Measurements from ENCODE around the gene TLE6.

TLE6 gene

DNA sequence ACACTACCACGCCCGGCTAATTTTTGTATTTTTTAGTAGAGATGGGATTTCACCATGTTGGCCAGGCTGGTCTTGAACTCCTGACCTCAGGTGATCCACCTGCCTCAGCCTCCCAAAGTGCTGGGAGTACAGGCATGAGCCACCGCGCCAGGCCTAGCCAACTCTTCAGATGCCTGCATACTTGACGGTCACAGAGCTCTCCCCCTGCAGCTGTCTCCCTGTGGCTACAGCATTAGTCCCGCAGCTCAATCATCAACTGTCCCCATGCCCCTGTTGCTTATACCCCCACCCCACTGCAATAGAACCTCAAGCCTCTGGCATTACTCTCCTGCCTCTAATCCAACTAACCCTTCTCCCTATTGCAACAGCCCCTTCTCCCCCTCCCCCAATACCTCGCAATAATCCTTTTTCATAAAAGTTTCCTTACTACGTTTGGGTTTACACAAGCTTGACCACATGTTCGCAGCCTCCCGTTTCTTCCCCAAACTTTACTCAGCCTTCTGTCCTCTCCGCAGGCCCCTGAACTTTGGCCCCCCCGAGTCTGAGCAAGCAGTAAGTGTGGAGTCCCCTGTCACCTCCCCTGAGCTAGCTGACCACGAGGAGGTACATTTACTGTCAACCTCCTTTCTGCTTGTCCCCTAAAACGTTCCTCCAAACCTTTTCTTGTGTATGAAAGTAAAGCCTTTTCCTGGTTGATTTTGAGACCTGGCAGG lies 34.3 kb upstream of the TLE6 start:
- Histone ChIP-seq H3K27me3 (ENCODE audit: insufficient read depth, low read length, poor library complexity, severe bottlenecking) (no peaks in the 10 kb centered on the region), H2AFZ (ENCODE audit: low read length) (no peak overlapping the region), H3K36me3 (ENCODE audit: insufficient read depth, low read length) (0 out of 2 replicates have a peak, but pooled peaks cover 4% of the 10 kb centered on the region), H3K79me2 (ENCODE audit: insufficient read depth, low read length) (peaks cover 8% of the 10 kb centered on the region), H4K20me1 (ENCODE audit: insufficient read depth, low read length, poor library complexity, severe bottlenecking) (no peaks in the 10 kb centered on the region), H3K4me1 (ENCODE audit: insufficient read depth, low read length, poor library complexity, severe bottlenecking) (peaks cover 14% of the 10 kb centered on the region), H3K9me3 (ENCODE audit: insufficient read depth, low read depth, low read length) (no peaks in the 10 kb centered on the region), H3F3A (ENCODE audit: low read depth) (no peaks in the 10 kb centered on the region), H3K4me3 (ENCODE audit: low read length, poor library complexity, severe bottlenecking) (peak overlapping the region; percentile 32), H3K4me2 (ENCODE audit: low read depth, low read length, poor library complexity, severe bottlenecking) (peak overlapping the region; percentile 81), H3K9me2 (replicated peaks; ENCODE audit: low read depth, low read length) (no peaks in the 10 kb centered on the region), H3K9ac (ENCODE audit: low read depth, low read length, poor library complexity, severe bottlenecking) (no peak overlapping the region)
- TF ChIP-seq, protein P1, sequence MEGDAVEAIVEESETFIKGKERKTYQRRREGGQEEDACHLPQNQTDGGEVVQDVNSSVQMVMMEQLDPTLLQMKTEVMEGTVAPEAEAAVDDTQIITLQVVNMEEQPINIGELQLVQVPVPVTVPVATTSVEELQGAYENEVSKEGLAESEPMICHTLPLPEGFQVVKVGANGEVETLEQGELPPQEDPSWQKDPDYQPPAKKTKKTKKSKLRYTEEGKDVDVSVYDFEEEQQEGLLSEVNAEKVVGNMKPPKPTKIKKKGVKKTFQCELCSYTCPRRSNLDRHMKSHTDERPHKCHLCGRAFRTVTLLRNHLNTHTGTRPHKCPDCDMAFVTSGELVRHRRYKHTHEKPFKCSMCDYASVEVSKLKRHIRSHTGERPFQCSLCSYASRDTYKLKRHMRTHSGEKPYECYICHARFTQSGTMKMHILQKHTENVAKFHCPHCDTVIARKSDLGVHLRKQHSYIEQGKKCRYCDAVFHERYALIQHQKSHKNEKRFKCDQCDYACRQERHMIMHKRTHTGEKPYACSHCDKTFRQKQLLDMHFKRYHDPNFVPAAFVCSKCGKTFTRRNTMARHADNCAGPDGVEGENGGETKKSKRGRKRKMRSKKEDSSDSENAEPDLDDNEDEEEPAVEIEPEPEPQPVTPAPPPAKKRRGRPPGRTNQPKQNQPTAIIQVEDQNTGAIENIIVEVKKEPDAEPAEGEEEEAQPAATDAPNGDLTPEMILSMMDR (conservative IDR thresholded peaks at IDR 0.05; ENCODE audit: low read length) = no peak
- TF ChIP-seq EZH2phosphoT487 (IDR thresholded peaks at IDR 0.05; ENCODE audit: borderline replicate concordance) = no peak

DNA sequence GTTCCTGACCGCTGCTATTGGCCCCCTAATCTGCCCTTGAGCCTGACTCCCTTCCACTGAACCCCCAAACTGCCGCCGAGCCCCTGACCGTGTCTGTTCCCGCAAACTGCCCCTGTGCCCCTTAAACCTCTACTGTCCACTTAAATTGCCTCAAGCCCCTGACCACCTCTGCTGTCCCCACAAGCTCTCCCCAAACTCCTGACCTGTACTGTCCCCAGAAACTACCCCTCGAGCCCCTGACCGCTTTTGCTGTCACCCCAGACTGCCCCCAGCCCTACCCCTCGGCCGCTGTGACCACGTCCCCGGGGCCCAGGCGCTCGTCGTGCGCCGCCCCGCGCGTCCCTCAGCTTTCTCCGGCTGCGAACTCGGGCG lies 33.0 kb upstream of the TLE6 start:
- H3K27me3 ChIP-seq (ENCODE audit: insufficient read depth, low read length, poor library complexity, severe bottlenecking) = no peaks in the 10 kb centered on the region
- no peaks in the 10 kb centered on the region for H3K9me2 ChIP-seq (replicated peaks; ENCODE audit: low read depth, low read length)
- peak overlapping the region; percentile 84 for H3K4me3 ChIP-seq (ENCODE audit: low read length, poor library complexity, severe bottlenecking)
- H3K36me3 ChIP-seq (ENCODE audit: insufficient read depth, low read length) = no peaks in the 10 kb centered on the region
- H3K79me2 ChIP-seq (ENCODE audit: insufficient read depth, low read length) = peaks cover 14% of the 10 kb centered on the region
- peaks cover 18% of the 10 kb centered on the region for H3K4me1 ChIP-seq (ENCODE audit: insufficient read depth, low read length, poor library complexity, severe bottlenecking)
- H4K20me1 ChIP-seq (ENCODE audit: insufficient read depth, low read length, poor library complexity, severe bottlenecking) = no peaks in the 10 kb centered on the region
- H3F3A ChIP-seq (ENCODE audit: low read depth) = no peaks in the 10 kb centered on the region
- H3K4me2 ChIP-seq (ENCODE audit: low read depth, low read length, poor library complexity, severe bottlenecking) = peak overlapping the region; percentile 81
- H3K9ac ChIP-seq (ENCODE audit: low read depth, low read length, poor library complexity, severe bottlenecking) = peak overlapping the region; percentile 76
- no peaks in the 10 kb centered on the region for H3K9me3 ChIP-seq (ENCODE audit: insufficient read depth, low read depth, low read length)
- H2AFZ ChIP-seq (ENCODE audit: low read length) = peak overlapping the region; percentile 79
- TF ChIP-seq, protein P1 (conservative IDR thresholded peaks at IDR 0.05; ENCODE audit: low read length) = no peak
- no peak for TF ChIP-seq EZH2phosphoT487 (IDR thresholded peaks at IDR 0.05; ENCODE audit: borderline replicate concordance)

DNA sequence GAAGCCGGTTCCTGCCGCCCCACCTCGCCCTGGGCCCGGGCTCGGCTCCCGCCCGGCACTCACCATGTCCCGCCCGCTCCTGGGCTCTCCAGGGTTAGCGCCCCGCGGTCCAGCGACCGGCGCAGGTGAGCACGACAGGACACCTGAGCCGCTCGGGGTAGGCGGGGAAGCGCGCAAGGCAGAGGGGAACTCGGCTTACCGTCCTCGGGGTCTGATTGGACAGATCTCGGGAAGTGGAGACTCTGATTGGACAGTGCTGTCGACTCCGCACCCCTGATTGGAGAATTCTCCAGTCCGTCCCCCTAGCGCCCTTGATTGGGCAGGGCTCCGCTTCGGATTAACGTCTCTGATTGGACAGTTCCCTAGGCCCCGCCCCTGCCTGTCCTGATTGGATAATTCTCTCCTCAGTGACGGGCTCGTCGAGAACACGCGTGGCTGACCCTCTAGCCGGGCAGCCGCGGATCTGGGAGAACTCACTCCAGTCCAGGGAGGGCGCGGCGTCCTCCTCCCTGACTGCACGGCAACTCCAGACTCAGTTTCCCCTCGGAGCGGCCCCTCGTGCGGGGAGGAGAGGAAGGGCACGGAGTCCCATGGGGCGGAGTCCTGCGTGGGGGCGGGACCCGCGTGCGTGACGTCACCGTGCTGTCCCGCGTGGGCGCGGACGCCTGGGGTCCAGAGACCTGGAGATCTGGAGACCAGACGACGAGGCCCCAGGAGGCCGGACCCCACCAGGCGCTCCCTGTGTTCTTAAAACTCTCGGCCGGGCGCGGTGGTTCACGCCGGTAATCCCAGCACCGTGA lies 32.4 kb upstream of the TLE6 start, which contains the start of gene ZNF77:
Gene ZNF77 (minus strand): TSS at position 197 of the 800 bp plus-strand sequence. CDS start 131 bp downstream, at position 66.
- Histone ChIP-seq H3K4me3 (ENCODE audit: low read length, poor library complexity, severe bottlenecking) (peak within 1 kb of the TSS; percentile 84), H3K9ac (ENCODE audit: low read depth, low read length, poor library complexity, severe bottlenecking) (peak within 1 kb of the TSS; percentile 76), H3K4me2 (ENCODE audit: low read depth, low read length, poor library complexity, severe bottlenecking) (peak within 1 kb of the TSS; percentile 81), H3K9me2 (replicated peaks; ENCODE audit: low read depth, low read length) (no peaks in the 10 kb centered on the region), H3F3A (ENCODE audit: low read depth) (no peaks in the 10 kb centered on the region), H4K20me1 (ENCODE audit: insufficient read depth, low read length, poor library complexity, severe bottlenecking) (no peaks in the 10 kb centered on the region), H3K36me3 (ENCODE audit: insufficient read depth, low read length) (no peaks in the 10 kb centered on the region), H3K4me1 (ENCODE audit: insufficient read depth, low read length, poor library complexity, severe bottlenecking) (peaks cover 20% of the 10 kb centered on the region), H3K27me3 (ENCODE audit: insufficient read depth, low read length, poor library complexity, severe bottlenecking) (no peaks in the 10 kb centered on the region), H3K79me2 (ENCODE audit: insufficient read depth, low read length) (peaks cover 19% of the 10 kb centered on the region), H2AFZ (ENCODE audit: low read length) (peak within 1 kb of the TSS; percentile 89), H3K9me3 (ENCODE audit: insufficient read depth, low read depth, low read length) (no peaks in the 10 kb centered on the region)
- TF ChIP-seq, protein P1 (conservative IDR thresholded peaks at IDR 0.05; ENCODE audit: low read length) = no peak
- no peak for TF ChIP-seq EZH2phosphoT487 (IDR thresholded peaks at IDR 0.05; ENCODE audit: borderline replicate concordance)
